Activated T-helper 2 cell treated with anti-CD3 and anti-CD28 coated beads, Interferon-gamma antibody, Interleukin-2, Interleukin-4, amounts not matched to agents 10 μg/mL and 5 μg/mL and 100 μg/mL, durations not matched to agents 14 hours and 24 hours and 36 hours (primary cell): Measurements from ENCODE around the gene SCGB1C1. TPM values are rescaled to one million over a fixed set of nuclear protein-coding genes. Genes with fewer than 3 reads are reported as not detected.
A peak's percentile ranks its signal among the peaks of the same experiment; 100 is the strongest.
"Not testable (repeated sequence)": the region's sequence is repeated elsewhere in the genome, so short reads cannot be mapped to it uniquely, and the experiment has no call there.

Experiments
- DNase-seq: peaks from one replicate; pipeline ENCODE4 v3.0.0; 2021; ENCODE audit warnings: low spot score
- H3K27ac Mint-ChIP-seq: one replicate; pipeline ENCODE4 v1.8.0; 2021; ENCODE audit warnings: mixed read lengths
- H3K27me3 Mint-ChIP-seq: one replicate; pipeline ENCODE4 v1.8.0; 2021; ENCODE audit warnings: low read depth, mixed read lengths
- H3K36me3 Mint-ChIP-seq: one replicate; pipeline ENCODE4 v1.8.0; 2021; ENCODE audit warnings: low read depth, mixed read lengths
- H3K4me1 Mint-ChIP-seq: one replicate; pipeline ENCODE4 v1.8.0; 2021; ENCODE audit warnings: low read depth, mixed read lengths
- H3K4me3 Mint-ChIP-seq: one replicate; pipeline ENCODE4 v1.8.0; 2021; ENCODE audit warnings: low read depth, mild to moderate bottlenecking, moderate library complexity, mixed read lengths
- H3K9me3 Mint-ChIP-seq: one replicate; pipeline ENCODE4 v1.8.0; 2021; ENCODE audit warnings: mixed read lengths
- intact Hi-C: fragments of 100-400 bp; cut with micrococcal nuclease; formaldehyde crosslinking; loops from one replicate; pipeline ENCODE4 v1.15.1; 2023
- total RNA-seq: library from RNA; stranded (reverse); gene quantifications from 2 replicates; pipeline ENCODE4 v1.2.3, GENCODE V29; 2022

SCGB1C1 gene
- total RNA-seq, 1 donor from 2014 or later, result not detected

GRCh38 chr11:216081-216974, 23.4 kb downstream of the SCGB1C1 start:
- Mint-ChIP-seq H3K9me3 (no peaks in the 10 kb centered on the region), H3K27me3 (no peaks in the 10 kb centered on the region), H3K4me1 (peaks cover 6% of the 10 kb centered on the region), H3K36me3 (peaks cover 48% of the 10 kb centered on the region), H3K27ac (no peak overlapping the region), H3K4me3 (no peak overlapping the region)
- intact Hi-C loops, result no loop called here
- no peak for DNase-seq

GRCh38 chr11:217704-218103, 24.8 kb downstream of the SCGB1C1 start:
- Mint-ChIP-seq H3K9me3 (no peaks in the 10 kb centered on the region), H3K36me3 (peaks cover 35% of the 10 kb centered on the region), H3K4me3 (no peak overlapping the region), H3K27ac (no peak overlapping the region), H3K4me1 (peaks cover 6% of the 10 kb centered on the region), H3K27me3 (no peaks in the 10 kb centered on the region)
- intact Hi-C loops, result no loop called here
- DNase-seq, result no peak

- Mint-ChIP-seq H3K4me3 (no peak overlapping the region), H3K27me3 (no peaks in the 10 kb centered on the region), H3K27ac (no peak overlapping the region), H3K4me1 (peaks cover 6% of the 10 kb centered on the region), H3K9me3 (no peaks in the 10 kb centered on the region), H3K36me3 (peaks cover 30% of the 10 kb centered on the region)
- DNase-seq, result no peak
- intact Hi-C loops, result no loop called here
Measured at GRCh38 chr11:218815-219593, 26.1 kb downstream of the SCGB1C1 start.

DNA sequence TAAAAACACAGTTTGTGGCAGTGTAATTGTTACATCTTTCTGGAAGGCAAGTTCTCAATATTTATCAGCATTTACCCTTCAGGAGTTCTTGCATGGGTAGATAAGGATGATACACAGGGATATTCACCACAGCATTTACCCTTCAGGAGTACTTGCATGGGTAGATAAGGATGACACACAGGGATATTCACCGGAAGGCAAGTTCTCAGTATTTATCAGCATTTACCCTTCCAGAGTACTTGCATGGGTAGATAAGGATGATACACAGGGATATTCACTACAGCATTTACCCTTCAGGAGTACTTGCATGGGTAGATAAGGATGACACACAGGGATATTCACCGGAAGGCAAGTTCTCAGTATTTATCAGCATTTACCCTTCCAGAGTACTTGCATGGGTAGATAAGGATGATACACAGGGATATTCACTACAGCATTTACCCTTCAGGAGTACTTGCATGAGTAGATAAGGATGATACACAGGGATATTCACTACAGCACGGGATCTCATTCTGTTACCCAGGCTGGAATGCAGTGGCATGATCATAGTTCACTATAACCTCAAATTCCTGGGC, 27.9 kb downstream of the SCGB1C1 start:
- not testable (repeated sequence) for H3K27ac Mint-ChIP-seq

GRCh38 chr11:221539-221938, 28.7 kb downstream of the SCGB1C1 start:
- Mint-ChIP-seq H3K9me3 (no peaks in the 10 kb centered on the region), H3K4me3 (no peak overlapping the region), H3K36me3 (peaks cover 8% of the 10 kb centered on the region), H3K27ac (no peak overlapping the region), H3K4me1 (peaks cover 12% of the 10 kb centered on the region), H3K27me3 (no peaks in the 10 kb centered on the region)
- DNase-seq, result no peak
- intact Hi-C loops, result no loop called here

More for the DNA sequence above, 27.9 kb downstream of the SCGB1C1 start:
- DNase-seq, intact Hi-C loops, H3K4me3 Mint-ChIP-seq, H3K9me3 Mint-ChIP-seq, H3K4me1 Mint-ChIP-seq, H3K27me3 Mint-ChIP-seq: not testable (repeated sequence)
- H3K36me3 Mint-ChIP-seq, result peaks cover 15% of the 10 kb centered on the region

DNA sequence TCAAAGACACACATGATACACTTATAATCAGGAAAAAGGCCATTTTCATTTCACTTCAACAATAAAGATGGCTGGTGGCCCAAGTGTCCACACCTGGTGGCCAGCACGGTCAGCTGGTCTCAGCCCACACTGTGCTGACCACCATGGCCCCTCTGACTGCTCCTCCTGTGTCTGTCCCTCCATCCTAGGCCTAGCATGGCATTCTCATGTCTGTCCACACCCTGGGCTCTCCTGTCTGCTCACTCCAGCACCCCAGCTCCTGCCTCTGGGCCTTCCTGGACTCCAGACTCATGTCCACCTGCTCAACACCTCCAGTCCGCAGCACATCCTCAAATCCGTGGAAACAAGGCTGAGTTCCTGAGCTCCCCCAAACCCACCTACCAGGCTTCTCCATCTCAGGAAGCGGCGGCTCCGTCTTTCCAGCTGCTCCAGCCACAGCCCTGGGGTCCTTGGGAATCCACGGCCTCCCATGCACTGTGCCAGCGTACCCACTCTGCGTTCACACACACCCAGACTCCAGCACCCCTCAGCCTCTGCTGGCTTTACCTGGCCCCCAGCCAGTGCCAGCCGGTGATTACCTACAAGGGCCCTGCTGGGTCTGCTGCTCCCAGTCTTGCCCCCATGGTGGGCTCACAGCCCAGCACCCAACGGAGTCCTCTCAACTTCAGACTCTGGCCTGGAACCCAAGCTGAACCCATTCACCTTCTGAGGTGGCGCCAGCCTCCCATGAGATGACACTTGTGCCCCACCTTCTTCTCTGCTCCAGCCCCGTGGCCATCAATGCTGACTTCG, 29.3 kb downstream of the SCGB1C1 start:
- no peaks in the 10 kb centered on the region for H3K27me3 Mint-ChIP-seq
- no peak overlapping the region for H3K27ac Mint-ChIP-seq
- no peak overlapping the region for H3K4me3 Mint-ChIP-seq
- no peaks in the 10 kb centered on the region for H3K9me3 Mint-ChIP-seq
- H3K4me1 Mint-ChIP-seq, result peaks cover 12% of the 10 kb centered on the region
- DNase-seq, result no peak
- H3K36me3 Mint-ChIP-seq, result peaks cover 8% of the 10 kb centered on the region
- intact Hi-C loops, result no loop called here

GRCh38 chr11:223026-223789, 30.3 kb downstream of the SCGB1C1 start:
- peaks cover 8% of the 10 kb centered on the region for H3K36me3 Mint-ChIP-seq
- DNase-seq, result no peak
- intact Hi-C loops, result no loop called here
- no peaks in the 10 kb centered on the region for H3K9me3 Mint-ChIP-seq
- peaks cover 7% of the 10 kb centered on the region for H3K4me1 Mint-ChIP-seq
- no peak overlapping the region for H3K27ac Mint-ChIP-seq
- H3K27me3 Mint-ChIP-seq, result no peaks in the 10 kb centered on the region
- no peak overlapping the region for H3K4me3 Mint-ChIP-seq

- Mint-ChIP-seq H3K36me3 (peaks cover 11% of the 10 kb centered on the region), H3K9me3 (no peaks in the 10 kb centered on the region), H3K4me1 (peaks cover 10% of the 10 kb centered on the region), H3K4me3 (no peak overlapping the region), H3K27me3 (no peaks in the 10 kb centered on the region), H3K27ac (no peak overlapping the region)
- DNase-seq, result no peak
- intact Hi-C loops, result no loop called here
Measured at GRCh38 chr11:223884-224283, 31.0 kb downstream of the SCGB1C1 start.

DNA sequence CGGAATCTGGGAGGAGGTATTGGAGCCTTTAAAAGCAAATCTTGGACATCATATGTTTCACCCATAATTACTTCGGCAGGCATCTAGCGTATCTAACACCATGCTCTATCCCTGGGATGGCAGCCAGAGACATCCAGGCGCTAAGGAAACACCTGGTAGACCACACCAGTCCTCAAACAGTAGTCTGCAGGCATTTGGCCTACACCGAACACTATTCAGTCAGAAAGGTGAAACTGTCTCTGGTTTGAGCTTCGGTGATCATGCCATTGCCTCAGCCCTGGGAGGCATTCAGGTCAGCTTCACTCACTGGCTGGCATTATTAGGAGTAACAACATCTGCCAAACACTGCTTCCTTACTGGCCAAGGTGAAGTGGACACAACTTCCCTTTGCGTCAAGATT, 31.5 kb downstream of the SCGB1C1 start:
- H3K36me3 Mint-ChIP-seq, result peaks cover 11% of the 10 kb centered on the region
- H3K9me3 Mint-ChIP-seq, result no peaks in the 10 kb centered on the region
- intact Hi-C loops, result no loop called here
- peaks cover 10% of the 10 kb centered on the region for H3K4me1 Mint-ChIP-seq
- no peak for DNase-seq
- H3K4me3 Mint-ChIP-seq, result no peak overlapping the region
- H3K27ac Mint-ChIP-seq, result no peak overlapping the region
- no peaks in the 10 kb centered on the region for H3K27me3 Mint-ChIP-seq

GRCh38 chr11:225734-226453, 33.0 kb downstream of the SCGB1C1 start:
- Mint-ChIP-seq H3K27me3 (no peaks in the 10 kb centered on the region), H3K4me3 (no peak overlapping the region), H3K9me3 (no peaks in the 10 kb centered on the region), H3K27ac (no peak overlapping the region), H3K36me3 (peaks cover 14% of the 10 kb centered on the region), H3K4me1 (peaks cover 10% of the 10 kb centered on the region)
- intact Hi-C loops, result no loop called here
- DNase-seq, result no peak

- peak overlapping the region; percentile 65 for H3K27ac Mint-ChIP-seq
- intact Hi-C loops, result no loop called here
Measured at GRCh38 chr11:227824-228379, 35.0 kb downstream of the SCGB1C1 start.

More at GRCh38 chr11:227824-228379, 35.0 kb downstream of the SCGB1C1 start:
- Mint-ChIP-seq H3K9me3 (no peaks in the 10 kb centered on the region), H3K36me3 (peaks cover 10% of the 10 kb centered on the region), H3K27me3 (no peaks in the 10 kb centered on the region), H3K4me3 (no peak overlapping the region), H3K4me1 (peaks cover 10% of the 10 kb centered on the region)
- DNase-seq, result no peak
